ENCODE data around the gene RNH1. TPM values are rescaled to one million over a fixed set of nuclear protein-coding genes. Genes with fewer than 3 reads are reported as not detected.
A peak's percentile ranks its signal among the peaks of the same experiment; 100 is the strongest.

The RNH1 gene
- total and polyA plus RNA-seq, 2 of the 8 experiments (the other 6 are each of a cell fraction or from before 2014, with no cell fraction given), result 48.7 to 49.8 TPM

DNA sequence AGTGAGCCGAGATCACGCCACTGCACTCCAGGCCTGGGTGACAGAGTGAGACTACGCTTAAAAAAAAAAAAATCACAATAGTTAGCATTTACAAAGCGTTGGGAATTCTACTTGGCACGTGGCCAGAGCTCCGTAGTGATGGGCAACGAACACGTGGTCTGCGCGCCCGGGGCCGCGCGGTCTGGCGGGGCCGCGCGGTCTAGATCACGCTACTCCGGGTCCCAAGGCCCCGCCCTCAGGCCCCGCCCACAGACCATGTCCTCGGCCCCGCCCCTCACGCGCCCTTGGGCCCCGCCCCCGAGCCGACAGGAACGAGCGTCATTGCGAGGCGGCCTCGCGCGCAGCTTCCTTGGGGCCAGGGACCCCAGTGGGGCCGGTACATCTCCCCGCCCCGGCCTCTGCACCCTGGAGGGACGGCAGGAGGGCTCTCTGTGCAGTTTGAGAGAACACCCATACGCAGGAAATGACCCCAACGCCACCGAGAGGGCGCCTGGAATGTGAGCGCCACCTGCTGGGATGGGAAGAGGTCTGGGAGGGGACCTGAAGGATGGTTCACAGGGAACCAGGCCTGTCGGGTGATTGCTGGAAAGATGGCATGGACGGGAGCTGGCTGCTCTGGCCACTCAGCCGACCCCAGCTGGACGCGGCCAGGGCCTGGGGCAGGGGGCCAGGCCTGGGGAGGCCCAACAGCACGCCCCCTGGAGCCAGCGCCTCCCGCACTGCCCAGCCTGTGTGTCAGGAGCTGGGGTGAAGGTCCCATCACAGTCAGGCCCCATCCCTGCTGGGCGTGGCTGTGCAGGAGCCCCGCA lies 58.9 kb downstream of the RNH1 start:
- Histone ChIP-seq H2AK5ac (ENCODE audit: low read depth, low read length) (peak overlapping the region; percentile 7; the same call in 1 of the 2 replicates), H3K4me2 (ENCODE audit: insufficient read depth in 1 of 2, low read depth in 2 of 2, low read length in 2 of 2) (peak overlapping the region; percentile 24 to 83), H3K9me3 (ENCODE audit: insufficient read depth in 2 of 2, low read depth in 1 of 2, low read length in 1 of 2) (no peaks in the 10 kb centered on the region), H3K79me2 (ENCODE audit: control insufficient read depth in 1 of 2, insufficient read depth in 2 of 2, low read length in 2 of 2) (peaks cover 11 to 22% of the 10 kb centered on the region in 2 experiments; a peak in 3 of 4 replicates), H3K9ac (replicated peaks in 1 of 4; ENCODE audit: extremely low read depth in 1 of 4, low read depth in 3 of 4, low read length in 3 of 4) (peak overlapping the region in 2 of 4 experiments; percentile 62 to 64; a peak in 4 of 7 replicates), H3K23me2 (ENCODE audit: low read depth, low read length) (peaks cover 2% of the 10 kb centered on the region; the same call in 1 of the 2 replicates), H3K56ac (replicated peaks; ENCODE audit: insufficient read length, low read depth, low read length) (peak overlapping the region; percentile 20), H2BK12ac (ENCODE audit: low read depth, low read length) (0 out of 2 replicates have a peak overlapping the region, but pooled peaks have one; percentile 27), H4K20me1 (replicated peaks in 1 of 2; ENCODE audit: control insufficient read depth in 1 of 2, insufficient read depth in 2 of 2, low read length in 2 of 2) (peaks cover 9% of the 10 kb centered on the region in 2 experiments), H2BK20ac (ENCODE audit: low read length) (no peak overlapping the region), H3K36me3 (ENCODE audit: control insufficient read depth in 2 of 4, insufficient read depth in 4 of 4, low read length in 3 of 4) (peaks cover 0 to 2% (median 2%) of the 10 kb centered on the region in 4 experiments; a peak in 3 of 8 replicates), H3K4me3 (ENCODE audit: extremely low read depth in 1 of 4, insufficient read depth in 2 of 4, low read depth in 3 of 4, low read length in 4 of 4) (peak overlapping the region; percentile 31 to 89 (median 76)), H3K14ac (ENCODE audit: insufficient read length) (no peak overlapping the region), H3K79me1 (ENCODE audit: low read depth, low read length) (peaks cover 3% of the 10 kb centered on the region; the same call in 1 of the 2 replicates), H2BK120ac (replicated peaks; ENCODE audit: low read depth, low read length) (no peak overlapping the region), H4K91ac (replicated peaks; ENCODE audit: insufficient read length, low read length) (peak overlapping the region; percentile 58), H2AFZ (ENCODE audit: low read length) (no peak overlapping the region), H2BK15ac (ENCODE audit: low read length) (peak overlapping the region; percentile 88; the same call in 1 of the 2 replicates), H3K4ac (replicated peaks; ENCODE audit: insufficient read length, low read depth, low read length) (no peak overlapping the region), H3K18ac (ENCODE audit: extremely low read depth, low read length) (peak overlapping the region; percentile 83), H3K27ac (ENCODE audit: low read depth, low read length) (peak overlapping the region; percentile 79; the same call in 1 of the 2 replicates), H3K27me3 (replicated peaks in 1 of 4; ENCODE audit: control insufficient read depth in 3 of 4, extremely low read depth in 1 of 4, insufficient read depth in 3 of 4, low read length in 3 of 4) (no peaks in the 10 kb centered on the region), H4K5ac (ENCODE audit: insufficient read length, low read depth, low read length) (peak overlapping the region; percentile 87), H3K4me1 (replicated peaks in 1 of 4; ENCODE audit: control insufficient read depth in 3 of 4, insufficient read depth in 4 of 4, low read length in 3 of 4) (peaks cover 0 to 12% (median 5%) of the 10 kb centered on the region in 4 experiments; a peak in 5 of 7 replicates), H4K8ac (ENCODE audit: extremely low read depth, insufficient read depth, low read length) (peak overlapping the region; percentile 91), H2BK5ac (ENCODE audit: low read depth, low read length) (peak overlapping the region; percentile 87), H3K23ac (ENCODE audit: insufficient read length) (no peak overlapping the region)
- CTCF ChIA-PET (ENCODE audit: partially characterized antibody), result interaction anchor here (0.6 to 5.4 kb wide), 33 partner anchors 11 to 1360 kb away, joined by 3 to 32 read pairs (median 5); no protein-coding TSS in a partner anchor
- POLR2A ChIA-PET (ENCODE audit: partially characterized antibody), result interaction anchor here (0.6 to 5.2 kb wide), 14 partner anchors 8 to 160 kb away, joined by 3 to 33 read pairs (median 5); partner anchors contain the start of genes ANO9, B4GALNT4, IFITM2 and SIGIRR
- WGBS, 2 experiments (ENCODE audit: extremely low coverage in 1 of 2, insufficient coverage in 1 of 2, insufficient read length in 1 of 2, insufficient replicate concordance in 2 of 2, low coverage in 1 of 2, low lambda C conversion rate in 2 of 2, missing lambda C conversion rate in 1 of 2), result 7% methylated on average over 55 of the region's 55 CpGs; no CpG with 5 or more reads in 1 of the 2 experiments
- FAIRE-seq, result no peak
- DNase-seq (ENCODE audit: low read depth in 1 of 2, low spot score in 2 of 2), result peak; percentile 69 to 99
- TF ChIP-seq, protein P1, sequence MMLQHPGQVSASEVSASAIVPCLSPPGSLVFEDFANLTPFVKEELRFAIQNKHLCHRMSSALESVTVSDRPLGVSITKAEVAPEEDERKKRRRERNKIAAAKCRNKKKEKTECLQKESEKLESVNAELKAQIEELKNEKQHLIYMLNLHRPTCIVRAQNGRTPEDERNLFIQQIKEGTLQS (IDR thresholded peaks at IDR 0.05; ENCODE audit: insufficient read depth, low read depth, low read length), result peak; percentile 50; the same call in 1 of the 2 replicates
- no peak for TF ChIP-seq BRCA1 (IDR thresholded peaks at IDR 0.05; ENCODE audit: low read depth, low read length)
- TF ChIP-seq, protein P2, sequence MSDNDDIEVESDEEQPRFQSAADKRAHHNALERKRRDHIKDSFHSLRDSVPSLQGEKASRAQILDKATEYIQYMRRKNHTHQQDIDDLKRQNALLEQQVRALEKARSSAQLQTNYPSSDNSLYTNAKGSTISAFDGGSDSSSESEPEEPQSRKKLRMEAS (IDR thresholded peaks at IDR 0.05), result peak; percentile 97
- no peak for TF ChIP-seq SAP30 (IDR thresholded peaks at IDR 0.05; ENCODE audit: insufficient read depth, insufficient replicate concordance, low read length)
- TF ChIP-seq EGR1 (IDR thresholded peaks at IDR 0.05; ENCODE audit: borderline replicate concordance, low read depth, low read length), result no peak
- peak in 1 of 2 experiments; percentile 57; a peak in 2 of 3 replicates for TF ChIP-seq POLR2A (IDR thresholded peaks at IDR 0.05; ENCODE audit: control extremely low read depth in 1 of 2, low read depth in 2 of 2, low read length in 2 of 2)
- TF ChIP-seq TEAD4 (IDR thresholded peaks at IDR 0.05; ENCODE audit: low read depth, low read length), result peak; percentile 85
- peak; percentile 60 to 69 for TF ChIP-seq RAD21 (IDR thresholded peaks at IDR 0.05 in 1 of 2, conservative IDR thresholded peaks at IDR 0.05 in 1 of 2; ENCODE audit: low read depth in 2 of 2, low read length in 2 of 2)
- no peak for TF ChIP-seq TBP (IDR thresholded peaks at IDR 0.05; ENCODE audit: low read depth, low read length)

Measured in H1 (cell line).